ENCODE results near the gene PDIA5.

Gene PDIA5

DNA sequence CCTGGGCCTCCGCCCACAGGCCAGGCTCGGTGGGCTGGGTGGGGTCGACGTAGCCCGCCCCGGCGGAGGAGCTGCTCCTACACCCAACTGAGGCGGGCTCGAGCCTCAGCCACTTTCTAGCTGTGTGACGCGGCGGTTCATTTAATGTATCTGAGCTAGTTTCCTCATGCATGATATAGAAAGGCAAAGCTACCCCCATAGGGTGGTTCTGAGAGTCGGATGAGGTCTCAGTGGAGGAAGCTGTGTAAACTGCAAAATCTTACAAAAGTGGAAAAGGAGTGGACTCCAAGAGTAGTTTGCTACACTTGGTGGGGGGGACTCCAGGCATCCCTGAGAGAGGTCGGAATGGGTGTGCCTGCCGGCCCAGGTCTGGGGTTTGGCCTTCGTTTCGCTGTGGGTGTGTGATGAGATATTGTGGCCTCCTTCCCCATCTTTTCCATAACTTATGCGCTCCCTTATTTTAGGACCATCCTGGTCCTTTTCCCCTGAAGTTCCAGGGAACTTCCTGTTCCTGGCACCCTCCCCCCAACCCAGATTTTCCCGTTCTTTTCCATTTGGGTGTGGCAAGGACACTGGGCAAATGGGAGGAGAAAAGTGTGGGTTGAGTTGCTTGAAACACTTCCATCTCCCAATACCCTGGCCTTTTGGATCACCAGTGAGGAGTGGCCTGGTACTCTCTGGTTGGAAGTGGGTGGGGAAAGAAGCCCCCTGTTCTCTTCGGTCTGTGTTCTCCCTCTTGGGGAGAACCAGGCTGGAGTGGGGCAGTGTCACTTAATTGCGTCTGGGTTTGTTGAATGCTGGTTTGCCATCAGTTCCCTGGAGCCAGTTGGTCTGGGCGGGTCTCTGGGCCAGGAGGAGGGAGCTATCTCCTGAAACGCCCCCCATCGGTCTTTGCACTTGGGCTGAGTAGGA is 1.1 kb downstream of the PDIA5 start:
- peak overlapping the region; percentile 98 for H3K4me3 ChIP-seq (replicated peaks; ENCODE audit: low read depth, low read length)
- TF ChIP-seq, protein P1, sequence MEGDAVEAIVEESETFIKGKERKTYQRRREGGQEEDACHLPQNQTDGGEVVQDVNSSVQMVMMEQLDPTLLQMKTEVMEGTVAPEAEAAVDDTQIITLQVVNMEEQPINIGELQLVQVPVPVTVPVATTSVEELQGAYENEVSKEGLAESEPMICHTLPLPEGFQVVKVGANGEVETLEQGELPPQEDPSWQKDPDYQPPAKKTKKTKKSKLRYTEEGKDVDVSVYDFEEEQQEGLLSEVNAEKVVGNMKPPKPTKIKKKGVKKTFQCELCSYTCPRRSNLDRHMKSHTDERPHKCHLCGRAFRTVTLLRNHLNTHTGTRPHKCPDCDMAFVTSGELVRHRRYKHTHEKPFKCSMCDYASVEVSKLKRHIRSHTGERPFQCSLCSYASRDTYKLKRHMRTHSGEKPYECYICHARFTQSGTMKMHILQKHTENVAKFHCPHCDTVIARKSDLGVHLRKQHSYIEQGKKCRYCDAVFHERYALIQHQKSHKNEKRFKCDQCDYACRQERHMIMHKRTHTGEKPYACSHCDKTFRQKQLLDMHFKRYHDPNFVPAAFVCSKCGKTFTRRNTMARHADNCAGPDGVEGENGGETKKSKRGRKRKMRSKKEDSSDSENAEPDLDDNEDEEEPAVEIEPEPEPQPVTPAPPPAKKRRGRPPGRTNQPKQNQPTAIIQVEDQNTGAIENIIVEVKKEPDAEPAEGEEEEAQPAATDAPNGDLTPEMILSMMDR (IDR thresholded peaks at IDR 0.05; ENCODE audit: insufficient read depth, low read length, poor library complexity, severe bottlenecking), result no peak
- H3K27me3 ChIP-seq (replicated peaks; ENCODE audit: control insufficient read depth, insufficient read depth, low read length), result no peaks in the 10 kb centered on the region
- no peaks in the 10 kb centered on the region; the same call in 1 of the 2 replicates for H3K36me3 ChIP-seq (ENCODE audit: control insufficient read depth, insufficient read depth, low read length)
- no peak for DNase-seq (ENCODE audit: extremely low read depth, insufficient read length)

DNA sequence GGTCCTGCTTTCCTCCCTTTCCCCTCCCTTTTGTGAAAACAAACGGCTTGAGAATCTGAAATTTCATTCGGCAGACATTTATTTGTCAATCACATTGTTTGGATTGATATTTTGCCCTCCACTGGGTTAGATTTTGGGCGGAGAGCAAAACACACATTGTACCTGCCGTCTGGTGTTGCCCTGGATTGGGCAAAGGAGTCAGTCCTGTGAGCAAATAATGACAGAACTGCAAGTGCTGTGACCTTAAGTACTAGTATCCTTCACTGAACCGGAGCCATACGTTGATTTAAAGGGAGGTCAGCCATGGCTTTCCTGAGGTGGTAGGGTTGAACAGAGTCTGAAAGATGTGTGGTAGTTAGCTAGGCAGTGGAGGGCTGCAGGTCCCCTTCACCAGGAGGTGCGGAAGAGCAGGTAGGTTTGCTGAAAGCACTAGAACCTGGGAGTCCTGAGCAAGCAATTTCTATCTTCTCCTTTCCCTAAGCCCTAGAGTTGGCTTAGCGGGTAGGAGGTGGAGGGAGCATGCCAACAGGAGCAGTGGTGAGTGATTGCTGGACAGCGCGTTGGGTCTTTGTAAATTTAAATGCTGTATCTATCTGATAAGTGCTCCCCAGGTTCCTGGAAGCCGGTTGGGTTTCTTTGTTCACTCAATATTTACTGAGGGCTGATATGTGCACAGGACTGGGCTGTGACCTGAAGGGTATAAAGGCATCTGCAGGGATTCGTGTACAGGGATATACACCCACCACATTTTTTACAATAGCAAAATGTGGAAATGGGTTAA is 2.0 kb downstream of the PDIA5 start:
- no peak for DNase-seq (ENCODE audit: extremely low read depth, insufficient read length)
- Histone ChIP-seq H3K36me3 (ENCODE audit: control insufficient read depth, insufficient read depth, low read length) (no peaks in the 10 kb centered on the region; the same call in 1 of the 2 replicates), H3K27me3 (replicated peaks; ENCODE audit: control insufficient read depth, insufficient read depth, low read length) (no peaks in the 10 kb centered on the region), H3K4me3 (replicated peaks; ENCODE audit: low read depth, low read length) (peak overlapping the region; percentile 98)
- TF ChIP-seq, protein P1 (IDR thresholded peaks at IDR 0.05; ENCODE audit: insufficient read depth, low read length, poor library complexity, severe bottlenecking), result no peak

DNA sequence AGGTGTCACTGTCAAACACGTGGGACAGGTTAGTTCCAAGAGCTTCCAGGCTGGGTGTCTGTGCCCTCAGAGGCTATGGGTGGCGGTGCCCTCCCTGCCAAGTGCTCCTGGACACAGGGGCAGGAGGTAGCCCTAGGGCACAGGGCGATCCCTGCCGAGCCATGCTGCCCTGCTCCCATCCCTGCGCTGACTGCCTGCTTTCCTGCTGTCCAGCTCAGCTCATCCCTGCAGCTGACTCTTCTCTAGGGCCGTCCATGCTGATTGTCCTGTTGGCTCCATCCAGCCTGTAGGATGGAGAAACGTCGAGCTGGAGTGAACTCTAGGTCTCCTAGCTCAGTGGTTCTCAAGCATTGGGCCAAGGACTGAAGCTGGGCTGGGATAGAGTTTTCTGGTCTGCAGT is 3.7 kb downstream of the PDIA5 start:
- no peaks in the 10 kb centered on the region; the same call in 1 of the 2 replicates for H3K36me3 ChIP-seq (ENCODE audit: control insufficient read depth, insufficient read depth, low read length)
- no peaks in the 10 kb centered on the region for H3K27me3 ChIP-seq (replicated peaks; ENCODE audit: control insufficient read depth, insufficient read depth, low read length)
- no peak for DNase-seq (ENCODE audit: extremely low read depth, insufficient read length)
- H3K4me3 ChIP-seq (replicated peaks; ENCODE audit: low read depth, low read length), result no peak overlapping the region
- TF ChIP-seq, protein P1 (IDR thresholded peaks at IDR 0.05; ENCODE audit: insufficient read depth, low read length, poor library complexity, severe bottlenecking), result no peak

DNA sequence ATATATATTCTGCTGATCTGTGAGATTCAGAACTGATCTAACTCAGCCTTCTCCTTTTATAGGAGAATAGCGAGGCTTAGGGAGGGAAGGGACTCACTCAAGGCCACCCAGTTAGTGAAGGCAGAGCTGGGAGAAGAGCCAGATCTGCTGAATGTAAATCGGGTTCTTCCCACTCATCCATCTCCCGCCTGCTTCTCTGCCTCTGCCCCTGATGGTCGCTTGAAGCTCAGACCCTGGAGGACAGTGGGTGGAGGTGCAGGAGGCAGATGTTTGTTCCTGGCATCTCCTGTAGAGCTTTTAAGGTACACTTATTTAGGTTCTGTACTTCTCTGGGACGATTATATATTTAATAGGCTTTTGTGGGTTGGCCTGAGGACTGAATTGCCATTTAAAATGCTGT is 4.3 kb downstream of the PDIA5 start:
- DNase-seq (ENCODE audit: extremely low read depth, insufficient read length), result no peak
- TF ChIP-seq, protein P1 (IDR thresholded peaks at IDR 0.05; ENCODE audit: insufficient read depth, low read length, poor library complexity, severe bottlenecking), result no peak

DNA sequence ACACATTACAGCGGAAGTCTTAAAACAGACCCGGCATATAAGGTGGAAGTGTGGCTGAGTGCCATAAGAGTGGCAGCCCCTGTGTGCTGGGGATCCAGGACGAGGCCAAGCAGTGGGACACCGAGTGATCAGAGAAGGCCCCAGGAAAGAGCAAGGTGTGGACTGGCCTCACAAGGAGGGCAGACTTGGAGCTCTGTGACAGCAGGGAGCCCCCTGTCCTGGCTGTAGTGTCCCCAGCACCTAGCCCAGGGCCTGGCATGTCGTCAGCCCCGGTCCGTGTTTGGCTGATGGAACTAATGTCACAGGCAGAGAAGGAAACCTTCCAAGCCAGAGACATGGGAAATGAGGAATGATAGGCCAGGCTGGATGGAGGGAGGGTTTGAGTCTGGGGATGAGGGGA is 4.8 kb downstream of the PDIA5 start:
- TF ChIP-seq, protein P1 (IDR thresholded peaks at IDR 0.05; ENCODE audit: insufficient read depth, low read length, poor library complexity, severe bottlenecking), result no peak

More for the DNA sequence above, 4.3 kb downstream of the PDIA5 start:
- no peak overlapping the region for H3K4me3 ChIP-seq (replicated peaks; ENCODE audit: low read depth, low read length)
- H3K36me3 ChIP-seq (ENCODE audit: control insufficient read depth, insufficient read depth, low read length), result no peaks in the 10 kb centered on the region; the same call in 1 of the 2 replicates
- no peaks in the 10 kb centered on the region for H3K27me3 ChIP-seq (replicated peaks; ENCODE audit: control insufficient read depth, insufficient read depth, low read length)

More for the DNA sequence above, 4.8 kb downstream of the PDIA5 start:
- Histone ChIP-seq H3K36me3 (ENCODE audit: control insufficient read depth, insufficient read depth, low read length) (no peaks in the 10 kb centered on the region; the same call in 1 of the 2 replicates), H3K27me3 (replicated peaks; ENCODE audit: control insufficient read depth, insufficient read depth, low read length) (no peaks in the 10 kb centered on the region), H3K4me3 (replicated peaks; ENCODE audit: low read depth, low read length) (no peak overlapping the region)
- no peak for DNase-seq (ENCODE audit: extremely low read depth, insufficient read length)

All from GM06990 (cell line).